ENCODE results near the gene ITPR1. TPM values are rescaled to one million over a fixed set of nuclear protein-coding genes. Genes with fewer than 3 reads are reported as not detected.

ITPR1 gene
- total and polyA plus RNA-seq, 10 of the 15 experiments (the other 5 are each of a cell fraction or from before 2014, with no cell fraction given), result 12.2 to 239 (median 28.4) TPM

DNA sequence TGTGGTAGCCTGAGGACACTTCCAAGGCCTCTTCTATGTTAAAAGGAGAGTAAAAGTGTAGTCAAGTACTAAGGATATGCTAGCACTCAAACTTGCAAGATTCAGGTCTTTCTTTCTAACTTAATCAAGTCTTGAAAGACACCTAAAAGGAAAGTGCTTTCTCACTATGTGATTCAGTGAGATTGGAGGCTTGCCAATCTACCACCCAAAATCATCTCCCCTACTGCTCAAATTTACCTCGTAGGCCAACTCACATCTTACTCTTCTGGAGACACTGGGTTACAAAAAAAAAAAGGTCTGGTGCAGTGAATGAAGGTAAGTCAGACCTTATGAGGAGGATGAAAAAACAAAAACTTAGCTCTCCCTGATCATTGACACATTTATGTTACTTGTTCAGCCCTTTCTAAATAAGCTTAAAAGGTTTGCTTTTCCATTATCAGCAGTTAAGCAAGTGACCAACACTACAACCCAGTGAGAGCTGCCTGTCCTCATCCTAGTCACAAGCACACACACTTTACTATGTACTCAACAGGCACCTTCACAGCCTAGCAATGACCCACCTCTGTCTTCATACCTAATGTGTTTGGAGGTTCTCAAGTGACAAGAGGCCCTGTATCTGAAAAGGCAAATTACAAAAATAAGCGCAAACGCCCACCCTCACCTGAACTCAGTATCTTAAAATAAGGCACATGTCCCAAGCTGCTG is 45.7 kb upstream of the ITPR1 start:
- Histone ChIP-seq H3K9me3 (replicated peaks; ENCODE audit: control insufficient read depth, insufficient read depth, low read length) (no peaks in the 10 kb centered on the region), H3K79me2 (ENCODE audit: control insufficient read depth, insufficient read depth, low read length) (no peaks in the 10 kb centered on the region), H3K4me1 (ENCODE audit: control insufficient read depth, insufficient read depth, low read length) (no peaks in the 10 kb centered on the region), H3K9ac (ENCODE audit: control insufficient read depth, insufficient read depth, low read length) (no peak overlapping the region), H3K4me3 (no peak overlapping the region), H3K4me2 (ENCODE audit: control insufficient read depth, insufficient read depth) (no peak overlapping the region), H3K36me3 (ENCODE audit: control insufficient read depth in 2 of 2, insufficient read depth in 2 of 2, low read length in 1 of 2) (no peaks in the 10 kb centered on the region), H4K20me1 (ENCODE audit: control insufficient read depth, insufficient read depth) (no peaks in the 10 kb centered on the region), H3K27me3 (replicated peaks in 1 of 2; ENCODE audit: control insufficient read depth in 2 of 2, insufficient read depth in 2 of 2, low read length in 1 of 2) (no peaks in the 10 kb centered on the region), H2AFZ (ENCODE audit: control insufficient read depth, low read depth, low read length) (no peak overlapping the region), H3K27ac (ENCODE audit: control insufficient read depth, insufficient read depth) (no peak overlapping the region)
- ChIA-PET RAD21 (ENCODE audit: unreplicated experiment) (no interaction called here), POLR2A (interaction anchor here (0.6 kb wide), 1 partner anchor 34 kb away, joined by 9 read pairs; no protein-coding TSS in a partner anchor), SMC1A (ENCODE audit: uncharacterized antibody, unreplicated experiment) (interaction anchor here (0.6 to 1.5 kb wide), 2 partner anchors 10 to 240 kb away, joined by 3 to 4 read pairs; no protein-coding TSS in a partner anchor), CTCF (interaction anchor here (0.6 to 0.8 kb wide), 3 partner anchors 77 to 141 kb away, joined by 3 to 5 read pairs (median 3); no protein-coding TSS in a partner anchor)
- 93% methylated on average over 3 of the region's 3 CpGs for WGBS (ENCODE audit: insufficient coverage, insufficient replicate concordance, low lambda C conversion rate, missing lambda C conversion rate)
- intact Hi-C loops (cut with micrococcal nuclease; ENCODE audit: unreplicated experiment), result no loop called here
- BruUV-seq (replicated peaks), result no TSS peak
- TF ChIP-seq YY1 (IDR thresholded peaks at IDR 0.05; ENCODE audit: low read depth, low read length) (no peak), RAD21 (IDR thresholded peaks at IDR 0.05; ENCODE audit: insufficient read depth, low read depth, low read length) (no peak), PAX8 (IDR thresholded peaks at IDR 0.05) (no peak), RUNX3 (IDR thresholded peaks at IDR 0.05; ENCODE audit: low read length) (no peak), IRF4 (IDR thresholded peaks at IDR 0.05; ENCODE audit: low read depth, low read length) (no peak), SMARCA5 (IDR thresholded peaks at IDR 0.05) (no peak), POLR2AphosphoS2 (IDR thresholded peaks at IDR 0.05; ENCODE audit: low read depth, low read length) (no peak), TARDBP (IDR thresholded peaks at IDR 0.05; ENCODE audit: borderline replicate concordance) (no peak), MYC (IDR thresholded peaks at IDR 0.05; ENCODE audit: insufficient read depth, insufficient read length, insufficient replicate concordance, low read length, severe bottlenecking) (no peak)
- TF ChIP-seq, protein P1, sequence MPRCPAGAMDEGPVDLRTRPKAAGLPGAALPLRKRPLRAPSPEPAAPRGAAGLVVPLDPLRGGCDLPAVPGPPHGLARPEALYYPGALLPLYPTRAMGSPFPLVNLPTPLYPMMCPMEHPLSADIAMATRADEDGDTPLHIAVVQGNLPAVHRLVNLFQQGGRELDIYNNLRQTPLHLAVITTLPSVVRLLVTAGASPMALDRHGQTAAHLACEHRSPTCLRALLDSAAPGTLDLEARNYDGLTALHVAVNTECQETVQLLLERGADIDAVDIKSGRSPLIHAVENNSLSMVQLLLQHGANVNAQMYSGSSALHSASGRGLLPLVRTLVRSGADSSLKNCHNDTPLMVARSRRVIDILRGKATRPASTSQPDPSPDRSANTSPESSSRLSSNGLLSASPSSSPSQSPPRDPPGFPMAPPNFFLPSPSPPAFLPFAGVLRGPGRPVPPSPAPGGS (IDR thresholded peaks at IDR 0.05; ENCODE audit: borderline replicate concordance, insufficient read depth, low read depth, low read length, poor library complexity, severe bottlenecking), result no peak
- TF ChIP-seq, protein P2, sequence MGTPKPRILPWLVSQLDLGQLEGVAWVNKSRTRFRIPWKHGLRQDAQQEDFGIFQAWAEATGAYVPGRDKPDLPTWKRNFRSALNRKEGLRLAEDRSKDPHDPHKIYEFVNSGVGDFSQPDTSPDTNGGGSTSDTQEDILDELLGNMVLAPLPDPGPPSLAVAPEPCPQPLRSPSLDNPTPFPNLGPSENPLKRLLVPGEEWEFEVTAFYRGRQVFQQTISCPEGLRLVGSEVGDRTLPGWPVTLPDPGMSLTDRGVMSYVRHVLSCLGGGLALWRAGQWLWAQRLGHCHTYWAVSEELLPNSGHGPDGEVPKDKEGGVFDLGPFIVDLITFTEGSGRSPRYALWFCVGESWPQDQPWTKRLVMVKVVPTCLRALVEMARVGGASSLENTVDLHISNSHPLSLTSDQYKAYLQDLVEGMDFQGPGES (IDR thresholded peaks at IDR 0.05), result no peak
- TF ChIP-seq, protein P3, sequence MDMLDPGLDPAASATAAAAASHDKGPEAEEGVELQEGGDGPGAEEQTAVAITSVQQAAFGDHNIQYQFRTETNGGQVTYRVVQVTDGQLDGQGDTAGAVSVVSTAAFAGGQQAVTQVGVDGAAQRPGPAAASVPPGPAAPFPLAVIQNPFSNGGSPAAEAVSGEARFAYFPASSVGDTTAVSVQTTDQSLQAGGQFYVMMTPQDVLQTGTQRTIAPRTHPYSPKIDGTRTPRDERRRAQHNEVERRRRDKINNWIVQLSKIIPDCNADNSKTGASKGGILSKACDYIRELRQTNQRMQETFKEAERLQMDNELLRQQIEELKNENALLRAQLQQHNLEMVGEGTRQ (IDR thresholded peaks at IDR 0.05; ENCODE audit: borderline replicate concordance, low read depth, low read length), result no peak
- no peak for FAIRE-seq
- in situ Hi-C loops (cut with MboI), result no loop called here
- no peak for DNase-seq (ENCODE audit: low read depth, low spot score)
- no peak for ATAC-seq

All from GM12878 (cell line).